Thyroid gland (tissue), 4 donors: ENCODE data around the gene EVI5L.

Source experiments
- CTCF ChIP-seq, 6 experiments: fragments of 200-600 bp in 3 of 6; fragments of 450-650 bp in 3 of 6; sonication (generic) in 3 of 6; IDR thresholded peaks; one replicate each; pipeline ENCODE4 v1.5.1; 2016 to 2019; ENCODE audit warnings: antibody characterized with exemption in 6 of 6, mild to moderate bottlenecking in 2 of 6, inconsistent platforms in 1 of 6, moderate library complexity in 1 of 6
- POLR2A ChIP-seq, 2 donors: fragments of 450-650 bp; IDR thresholded peaks; one replicate each; pipeline ENCODE4 v1.6.1; 2017; ENCODE audit warnings: antibody characterized with exemption in 2 of 2, mild to moderate bottlenecking in 2 of 2, moderate library complexity in 1 of 2

GRCh38 chr19:7910321-7911161, 80.5 kb downstream of the EVI5L start:
- no peak for TF ChIP-seq CTCF (IDR thresholded peaks at IDR 0.05)
- TF ChIP-seq POLR2A (IDR thresholded peaks at IDR 0.05): no peak
